Duodenal mucosa (tissue), 2 donors: ENCODE measurements around the gene MLXIP.

Experiments used
- H3K27ac ChIP-seq: one replicate; pipeline ENCODE4 v1.7.0; 2013; ENCODE audit warnings: low read depth, low read length
- H3K27me3 ChIP-seq, 2 donors: one replicate each; pipeline ENCODE4 v1.7.0; 2013; ENCODE audit warnings: low read length in 2 of 2, control low read depth in 1 of 2; ENCODE audit not compliant: insufficient read depth in 2 of 2, control insufficient read depth in 1 of 2
- H3K36me3 ChIP-seq, 2 donors: one replicate each; pipeline ENCODE4 v1.7.0; 2013; ENCODE audit warnings: low read length in 2 of 2, control low read depth in 1 of 2; ENCODE audit not compliant: insufficient read depth in 2 of 2, control insufficient read depth in 1 of 2
- H3K4me1 ChIP-seq, 2 donors: one replicate each; pipeline ENCODE4 v1.7.0; 2013; ENCODE audit warnings: low read length in 2 of 2, control low read depth in 1 of 2; ENCODE audit not compliant: insufficient read depth in 2 of 2, control insufficient read depth in 1 of 2
- H3K4me3 ChIP-seq, 2 donors: one replicate each; pipeline ENCODE4 v1.7.0; 2013; ENCODE audit warnings: low read length in 2 of 2, low read depth in 1 of 2
- H3K9ac ChIP-seq, 2 donors: one replicate each; pipeline ENCODE4 v1.7.0; 2013; ENCODE audit warnings: low read length in 2 of 2, low read depth in 1 of 2
- H3K9me3 ChIP-seq, 2 donors: one replicate each; pipeline ENCODE4 v1.7.0; 2013; ENCODE audit warnings: low read length in 2 of 2, control low read depth in 1 of 2; ENCODE audit not compliant: control insufficient read depth in 1 of 2

The MLXIP gene

GRCh38 chr12:122078141-122079032 is at the start of gene MLXIP:
Gene MLXIP, plus strand, starts transcription at chr12:122078756. Its CDS starts 98 bp downstream, at chr12:122078854.
- H3K27ac ChIP-seq, result peak within 1 kb of the TSS; percentile 67
- H3K9me3 ChIP-seq, result no peaks in the 10 kb centered on the region
- H3K27me3 ChIP-seq, result no peaks in the 10 kb centered on the region
- peaks cover 33 to 40% of the 10 kb centered on the region in 2 donors for H3K4me1 ChIP-seq
- no peaks in the 10 kb centered on the region for H3K36me3 ChIP-seq
- peak within 1 kb of the TSS; percentile 86 to 93 for H3K9ac ChIP-seq
- H3K4me3 ChIP-seq, result peak within 1 kb of the TSS; percentile 77 to 78

GRCh38 chr12:122028905-122029560 is 49.5 kb upstream of the MLXIP start:
- Histone ChIP-seq H3K27me3 (no peaks in the 10 kb centered on the region), H3K9ac (no peak overlapping the region), H3K4me1 (peaks cover 3 to 7% of the 10 kb centered on the region in 2 donors), H3K4me3 (no peak overlapping the region), H3K9me3 (no peaks in the 10 kb centered on the region), H3K27ac (no peak overlapping the region), H3K36me3 (no peaks in the 10 kb centered on the region)

- Histone ChIP-seq H3K27ac (peak overlapping the region; percentile 20), H3K9ac (no peak overlapping the region), H3K27me3 (no peaks in the 10 kb centered on the region), H3K36me3 (no peaks in the 10 kb centered on the region), H3K9me3 (no peaks in the 10 kb centered on the region), H3K4me1 (peaks cover 0 to 4% of the 10 kb centered on the region in 2 donors), H3K4me3 (no peak overlapping the region)
These were observed 48.7 kb upstream of the MLXIP start for GRCh38 chr12:122029620-122030423.

GRCh38 chr12:122030424-122031035 is 48.0 kb upstream of the MLXIP start:
- Histone ChIP-seq H3K27me3 (no peaks in the 10 kb centered on the region), H3K27ac (no peak overlapping the region)

GRCh38 chr12:122031342-122032216 is 47.0 kb upstream of the MLXIP start:
- Histone ChIP-seq H3K4me1 (peaks cover 0 to 4% of the 10 kb centered on the region in 2 donors), H3K36me3 (no peaks in the 10 kb centered on the region), H3K27ac (no peak overlapping the region)

More at GRCh38 chr12:122030424-122031035, 48.0 kb upstream of the MLXIP start:
- H3K9ac ChIP-seq, result no peak overlapping the region
- no peaks in the 10 kb centered on the region for H3K9me3 ChIP-seq
- H3K4me1 ChIP-seq, result peaks cover 0 to 4% of the 10 kb centered on the region in 2 donors
- no peak overlapping the region for H3K4me3 ChIP-seq
- no peaks in the 10 kb centered on the region for H3K36me3 ChIP-seq

GRCh38 chr12:122032580-122032979 is 46.0 kb upstream of the MLXIP start:
- peaks cover 0 to 4% of the 10 kb centered on the region in 2 donors for H3K4me1 ChIP-seq
- no peak overlapping the region for H3K4me3 ChIP-seq
- no peaks in the 10 kb centered on the region for H3K9me3 ChIP-seq
- H3K27me3 ChIP-seq, result no peaks in the 10 kb centered on the region
- H3K9ac ChIP-seq, result no peak overlapping the region
- peaks cover 0 to 4% of the 10 kb centered on the region in 2 donors for H3K36me3 ChIP-seq
- no peak overlapping the region for H3K27ac ChIP-seq

More at GRCh38 chr12:122031342-122032216, 47.0 kb upstream of the MLXIP start:
- Histone ChIP-seq H3K4me3 (no peak overlapping the region), H3K9ac (no peak overlapping the region), H3K27me3 (no peaks in the 10 kb centered on the region), H3K9me3 (no peaks in the 10 kb centered on the region)

- H3K27me3 ChIP-seq, result no peaks in the 10 kb centered on the region
These were observed 43.3 kb upstream of the MLXIP start for GRCh38 chr12:122035292-122035691.

GRCh38 chr12:122036153-122036552 is 42.4 kb upstream of the MLXIP start:
- Histone ChIP-seq H3K36me3 (peaks cover 0 to 7% of the 10 kb centered on the region in 2 donors), H3K4me1 (peaks cover 7 to 12% of the 10 kb centered on the region in 2 donors), H3K9me3 (no peaks in the 10 kb centered on the region), H3K27me3 (no peaks in the 10 kb centered on the region), H3K9ac (no peak overlapping the region), H3K27ac (no peak overlapping the region), H3K4me3 (no peak overlapping the region)

More at GRCh38 chr12:122035292-122035691, 43.3 kb upstream of the MLXIP start:
- Histone ChIP-seq H3K9ac (no peak overlapping the region), H3K9me3 (no peaks in the 10 kb centered on the region), H3K27ac (no peak overlapping the region), H3K4me3 (no peak overlapping the region), H3K36me3 (peaks cover 0 to 7% of the 10 kb centered on the region in 2 donors), H3K4me1 (peaks cover 4 to 5% of the 10 kb centered on the region in 2 donors)
